Astrocyte (in vitro differentiated cells and primary cell): ENCODE data around the gene AMFR.

Experiments
- EZH2 ChIP-seq: IDR thresholded peaks from 2 replicates; pipeline ENCODE4 v1.6.1; 2012; ENCODE audit warnings: mild to moderate bottlenecking, low read length, inconsistent platforms; ENCODE audit not compliant: insufficient read depth
- TF ChIP-seq, protein P1 (sequence below): IDR thresholded peaks from 2 replicates; pipeline ENCODE4 v1.5.1; 2011; ENCODE audit warnings: low read depth, mild to moderate bottlenecking, inconsistent platforms, low read length, moderate library complexity; ENCODE audit not compliant: insufficient read depth

DNA sequence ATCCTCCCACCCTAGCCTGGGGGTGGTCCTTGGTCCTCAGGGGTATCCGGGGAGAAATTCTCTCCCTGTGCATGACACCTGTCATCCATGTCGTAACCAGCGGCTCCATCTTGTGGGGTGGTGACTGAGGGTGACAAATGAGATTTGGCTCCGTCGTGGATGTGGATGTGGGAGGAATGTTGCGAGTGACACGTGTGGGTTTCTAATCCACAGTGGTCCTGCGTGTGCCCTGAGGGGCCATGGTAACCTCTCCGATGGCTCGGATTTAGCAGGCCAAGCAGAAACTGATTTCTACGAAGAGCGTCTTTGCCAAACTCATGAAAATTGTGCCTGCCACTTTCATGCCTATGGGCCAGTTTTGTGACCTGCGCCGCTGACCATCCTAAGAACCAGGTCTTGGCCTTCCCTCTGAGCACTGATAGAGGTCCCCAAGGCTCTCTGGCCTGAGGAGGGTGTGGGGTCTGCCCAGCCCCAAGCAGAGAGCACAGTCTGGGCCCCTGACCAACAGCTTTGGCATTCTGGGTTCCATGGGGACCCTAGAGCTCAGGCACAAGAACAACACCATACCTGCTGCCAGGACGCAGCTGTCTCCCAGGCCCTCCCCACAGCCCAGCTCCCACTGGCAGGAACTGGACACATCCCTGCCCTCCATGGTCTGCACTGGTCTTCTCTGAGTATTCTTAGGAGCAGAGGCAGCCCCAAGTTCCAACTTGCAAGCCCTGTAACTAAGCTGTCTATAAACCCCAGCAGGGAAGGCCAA is 79.0 kb downstream of the AMFR start:
- TF ChIP-seq, protein P1, sequence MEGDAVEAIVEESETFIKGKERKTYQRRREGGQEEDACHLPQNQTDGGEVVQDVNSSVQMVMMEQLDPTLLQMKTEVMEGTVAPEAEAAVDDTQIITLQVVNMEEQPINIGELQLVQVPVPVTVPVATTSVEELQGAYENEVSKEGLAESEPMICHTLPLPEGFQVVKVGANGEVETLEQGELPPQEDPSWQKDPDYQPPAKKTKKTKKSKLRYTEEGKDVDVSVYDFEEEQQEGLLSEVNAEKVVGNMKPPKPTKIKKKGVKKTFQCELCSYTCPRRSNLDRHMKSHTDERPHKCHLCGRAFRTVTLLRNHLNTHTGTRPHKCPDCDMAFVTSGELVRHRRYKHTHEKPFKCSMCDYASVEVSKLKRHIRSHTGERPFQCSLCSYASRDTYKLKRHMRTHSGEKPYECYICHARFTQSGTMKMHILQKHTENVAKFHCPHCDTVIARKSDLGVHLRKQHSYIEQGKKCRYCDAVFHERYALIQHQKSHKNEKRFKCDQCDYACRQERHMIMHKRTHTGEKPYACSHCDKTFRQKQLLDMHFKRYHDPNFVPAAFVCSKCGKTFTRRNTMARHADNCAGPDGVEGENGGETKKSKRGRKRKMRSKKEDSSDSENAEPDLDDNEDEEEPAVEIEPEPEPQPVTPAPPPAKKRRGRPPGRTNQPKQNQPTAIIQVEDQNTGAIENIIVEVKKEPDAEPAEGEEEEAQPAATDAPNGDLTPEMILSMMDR, result no peak
- TF ChIP-seq EZH2, result no peak
